SK-N-SH (cell line): ENCODE data around the gene SLC17A3. TPM values are rescaled to one million over a fixed set of nuclear protein-coding genes. Genes with fewer than 3 reads are reported as not detected.

Experiments
- CTCF ChIA-PET: fragments of 300-600, 350-600 bp; formaldehyde crosslinking; extraction: SDS; loops from one replicate; lab custom pipeline; 2021; lab: Yijun Ruan, JAX
- POLR2A ChIA-PET: fragments of 350-600 bp; sonication (Branson Sonifier 250); formaldehyde crosslinking; extraction: SDS; loops from one replicate; lab custom pipeline; 2020; ENCODE audit warnings: antibody characterized with exemption, inconsistent platforms; lab: Yijun Ruan, JAX
- DNase-seq: peaks from one replicate; pipeline ENCODE4 v3.0.0; 2012
- H2AFZ ChIP-seq: fragments of 200-600 bp; sonication (generic); 2 replicates; pipeline ENCODE4 v1.8.1; 2016; ENCODE audit warnings: antibody characterized with exemption, mild to moderate bottlenecking, low read depth
- H3F3A ChIP-seq: fragments of 200-600 bp; sonication (generic); replicated peaks from 2 replicates; pipeline ENCODE3; 2016; ENCODE audit warnings: antibody characterized with exemption, mild to moderate bottlenecking; ENCODE audit not compliant: insufficient read depth
- H3K27ac ChIP-seq, 2 experiments: fragments of 200-500 bp in 1 of 2; fragments of 200-600 bp in 1 of 2; sonication (Bioruptor generic) in 1 of 2; sonication (generic), shearing (Covaris generic) in 1 of 2; 2 replicates each; pipeline versions ENCODE4 v1.5.1 to v1.6.1; 2014 to 2016; ENCODE audit warnings: low read depth in 2 of 2, inconsistent platforms in 1 of 2, low read length in 1 of 2, mild to moderate bottlenecking in 1 of 2, mixed read lengths in 1 of 2
- H3K27me3 ChIP-seq: fragments of 200-600 bp; sonication (generic), shearing (Covaris generic); 2 replicates; pipeline ENCODE4 v1.6.1; 2016; ENCODE audit warnings: mixed run types; ENCODE audit not compliant: insufficient read depth
- H3K36me3 ChIP-seq, 2 experiments: fragments of 200-500 bp in 1 of 2; fragments of 200-600 bp in 1 of 2; sonication (Bioruptor generic) in 1 of 2; sonication (generic) in 1 of 2; replicated peaks in 1 of 2; 2 replicates each; pipeline versions ENCODE3 to v1.5.1; 2014 to 2016; ENCODE audit warnings: low read length in 1 of 2, mild to moderate bottlenecking in 1 of 2; ENCODE audit not compliant: insufficient read depth in 2 of 2, control insufficient read depth in 1 of 2
- H3K4me1 ChIP-seq, 2 experiments: fragments of 200-500 bp in 1 of 2; fragments of 200-600 bp in 1 of 2; sonication (Bioruptor generic) in 1 of 2; sonication (generic), shearing (Covaris generic) in 1 of 2; 2 replicates each; pipeline versions ENCODE4 v1.5.1 to v1.6.1; 2014 to 2016; ENCODE audit warnings: low read depth in 1 of 2, low read length in 1 of 2, mixed run types in 1 of 2; ENCODE audit not compliant: insufficient read depth in 2 of 2, control insufficient read depth in 1 of 2
- H3K4me2 ChIP-seq: fragments of 200-600 bp; sonication (generic), shearing (Covaris generic); 2 replicates; pipeline ENCODE4 v1.6.1; 2017; ENCODE audit warnings: mixed run types
- H3K4me3 ChIP-seq, 2 experiments: fragments of 200-500 bp in 1 of 2; fragments of 200-600 bp in 1 of 2; sonication (Bioruptor generic) in 1 of 2; sonication (generic), shearing (Covaris generic) in 1 of 2; 2 replicates each; pipeline versions ENCODE4 v1.5.1 to v1.8.1; 2014 to 2016; ENCODE audit warnings: low read depth in 2 of 2, inconsistent platforms in 1 of 2, low read length in 1 of 2, mild to moderate bottlenecking in 1 of 2, mixed read lengths in 1 of 2, moderate library complexity in 1 of 2
- H3K79me2 ChIP-seq: fragments of 200-600 bp; sonication (generic); 2 replicates; pipeline ENCODE4 v1.8.1; 2017; ENCODE audit warnings: mild to moderate bottlenecking; ENCODE audit not compliant: insufficient read depth
- H3K9ac ChIP-seq: fragments of 200-600 bp; sonication (generic); 2 replicates; pipeline ENCODE4 v1.6.1; 2017; ENCODE audit warnings: mixed run types
- H3K9me2 ChIP-seq: fragments of 200-600 bp; sonication (generic); 2 replicates; pipeline ENCODE4 v1.6.1; 2017; ENCODE audit warnings: mixed run types
- H3K9me3 ChIP-seq: fragments of 200-600 bp; sonication (generic); 2 replicates; pipeline ENCODE4 v1.6.1; 2017; ENCODE audit warnings: mixed run types, mild to moderate bottlenecking, moderate library complexity
- H4K20me1 ChIP-seq: fragments of 200-600 bp; sonication (generic); 2 replicates; pipeline ENCODE4 v1.6.1; 2017; ENCODE audit warnings: mild to moderate bottlenecking, mixed run types; ENCODE audit not compliant: insufficient read depth
- CHD2 ChIP-seq: fragments of 150-350 bp; IDR thresholded peaks from 2 replicates; pipeline ENCODE4 v1.6.1; 2018; ENCODE audit warnings: low read length; ENCODE audit not compliant: partially characterized antibody
- EZH2phosphoT487 ChIP-seq: fragments of 200-600 bp; sonication (generic); IDR thresholded peaks from 2 replicates; pipeline ENCODE4 v1.6.1; 2017; ENCODE audit warnings: low read depth, mixed run types, mild to moderate bottlenecking, antibody characterized with exemption, moderate library complexity, borderline replicate concordance
- GABPA ChIP-seq: IDR thresholded peaks from 2 replicates; pipeline ENCODE4 v1.4.0; 2012; ENCODE audit warnings: low read depth, mild to moderate bottlenecking
- GATA2 ChIP-seq: sonication (generic); formaldehyde crosslinking; IDR thresholded peaks from 2 replicates; pipeline ENCODE4 v1.5.0; 2020; ENCODE audit warnings: mild to moderate bottlenecking, missing genetic modification reagents
- MXI1 ChIP-seq: IDR thresholded peaks from 2 replicates; pipeline ENCODE4 v1.6.1; 2012; ENCODE audit warnings: mild to moderate bottlenecking, low read depth, low read length, improper control_type of control experiment
- NRF1 ChIP-seq: IDR thresholded peaks from 2 replicates; pipeline ENCODE4 v1.6.1; 2012; ENCODE audit warnings: low read depth, mild to moderate bottlenecking, low read length
- POLR2AphosphoS5 ChIP-seq: IDR thresholded peaks from 2 replicates; pipeline ENCODE4 v1.6.1; 2012; ENCODE audit warnings: low read depth, low read length
- RFX5 ChIP-seq: IDR thresholded peaks from 2 replicates; pipeline ENCODE4 v1.6.1; 2012; ENCODE audit warnings: mild to moderate bottlenecking, improper control_type of control experiment, low read length
- SIN3A ChIP-seq: IDR thresholded peaks from 2 replicates; pipeline ENCODE4 v1.6.1; 2012; ENCODE audit warnings: low read depth, mild to moderate bottlenecking, low read length, moderate library complexity, borderline replicate concordance
- SMC3 ChIP-seq: IDR thresholded peaks from 2 replicates; pipeline ENCODE4 v1.6.1; 2012; ENCODE audit warnings: low read depth, low read length, improper control_type of control experiment
- TCF12 ChIP-seq: IDR thresholded peaks from 2 replicates; pipeline ENCODE4 v1.4.0; 2012
- YY1 ChIP-seq: IDR thresholded peaks from 2 replicates; pipeline ENCODE4 v1.4.0; 2012; ENCODE audit warnings: low read depth, mild to moderate bottlenecking
- WGBS: methylation state at CpG from one replicate; pipeline ENCODE4 v1.1.6; 2017; ENCODE audit warnings: low lambda C conversion rate; 5-methylcytosine and 5-hydroxymethylcytosine counted together
- polyA plus RNA-seq, 3 experiments: library from polyadenylated mRNA; depleted of rRNA; stranded (reverse); fragments of >200 nt; gene quantifications; 2 replicates each; pipeline ENCODE4 v1.2.3, GENCODE V29; 2012
- TF ChIP-seq, protein P1 (sequence below): IDR thresholded peaks from 2 replicates; pipeline ENCODE4; 2012
- TF ChIP-seq, protein P2 (sequence below): fragments of 150-350 bp; IDR thresholded peaks from 2 replicates; pipeline ENCODE4 v1.6.1; 2016; ENCODE audit warnings: mild to moderate bottlenecking, low read depth, low read length

Gene SLC17A3
- polyA plus RNA-seq, 1 of the 3 experiments (the other 2 are of a cell fraction), result not detected

DNA sequence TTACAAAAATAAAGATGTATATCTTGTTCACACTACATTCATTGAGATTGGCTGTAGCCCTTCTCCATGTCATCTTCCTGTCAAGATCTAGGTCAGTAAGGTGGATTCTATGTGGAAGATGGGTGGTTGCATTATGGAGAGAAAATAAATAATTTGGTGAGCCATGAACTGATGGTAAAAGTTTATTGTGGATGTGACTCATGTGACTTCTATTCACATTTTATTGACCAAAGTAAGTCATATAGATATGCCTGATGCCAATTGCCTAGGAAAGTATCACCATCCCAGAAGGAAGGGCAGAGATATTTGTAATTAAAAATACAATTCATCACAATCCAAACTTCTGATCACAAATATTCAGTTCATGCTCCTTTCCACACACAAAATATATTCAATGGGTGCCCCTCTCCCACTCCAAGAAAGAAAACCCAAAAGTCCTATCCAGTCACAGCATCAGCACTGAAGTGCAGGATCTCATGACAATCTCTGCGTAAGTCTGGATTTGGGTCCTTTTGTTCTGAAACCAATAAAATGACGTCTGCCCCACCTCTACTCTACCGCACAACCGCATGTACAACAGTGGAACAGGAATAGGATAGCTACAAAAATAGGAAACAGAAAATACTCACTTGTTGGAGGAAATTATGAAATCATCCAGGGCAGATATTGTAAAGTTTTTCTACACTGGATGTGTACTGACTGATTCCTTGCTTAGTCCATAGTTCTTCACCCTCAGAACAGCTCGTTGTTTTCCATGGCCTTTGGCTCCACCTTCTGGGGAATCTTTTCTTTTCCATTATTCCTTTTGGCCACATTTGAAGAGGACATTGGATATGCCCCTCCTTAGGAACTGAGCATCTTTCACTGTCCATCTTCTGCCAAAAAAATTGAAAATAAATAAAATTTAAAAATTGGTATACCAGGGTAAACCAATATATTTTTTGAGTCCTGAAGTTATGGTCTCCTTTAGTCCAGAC is 16.1 kb upstream of the SLC17A3 start (continued):
- TF ChIP-seq NRF1 (no peak), GATA2 (no peak), MXI1 (no peak), GABPA (no peak), YY1 (no peak), SIN3A (no peak), CHD2 (no peak), TCF12 (no peak), RFX5 (no peak)
- TF ChIP-seq, protein P1, sequence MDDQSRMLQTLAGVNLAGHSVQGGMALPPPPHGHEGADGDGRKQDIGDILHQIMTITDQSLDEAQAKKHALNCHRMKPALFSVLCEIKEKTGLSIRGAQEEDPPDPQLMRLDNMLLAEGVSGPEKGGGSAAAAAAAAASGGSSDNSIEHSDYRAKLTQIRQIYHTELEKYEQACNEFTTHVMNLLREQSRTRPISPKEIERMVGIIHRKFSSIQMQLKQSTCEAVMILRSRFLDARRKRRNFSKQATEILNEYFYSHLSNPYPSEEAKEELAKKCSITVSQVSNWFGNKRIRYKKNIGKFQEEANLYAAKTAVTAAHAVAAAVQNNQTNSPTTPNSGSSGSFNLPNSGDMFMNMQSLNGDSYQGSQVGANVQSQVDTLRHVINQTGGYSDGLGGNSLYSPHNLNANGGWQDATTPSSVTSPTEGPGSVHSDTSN, result no peak
- TF ChIP-seq, protein P2, sequence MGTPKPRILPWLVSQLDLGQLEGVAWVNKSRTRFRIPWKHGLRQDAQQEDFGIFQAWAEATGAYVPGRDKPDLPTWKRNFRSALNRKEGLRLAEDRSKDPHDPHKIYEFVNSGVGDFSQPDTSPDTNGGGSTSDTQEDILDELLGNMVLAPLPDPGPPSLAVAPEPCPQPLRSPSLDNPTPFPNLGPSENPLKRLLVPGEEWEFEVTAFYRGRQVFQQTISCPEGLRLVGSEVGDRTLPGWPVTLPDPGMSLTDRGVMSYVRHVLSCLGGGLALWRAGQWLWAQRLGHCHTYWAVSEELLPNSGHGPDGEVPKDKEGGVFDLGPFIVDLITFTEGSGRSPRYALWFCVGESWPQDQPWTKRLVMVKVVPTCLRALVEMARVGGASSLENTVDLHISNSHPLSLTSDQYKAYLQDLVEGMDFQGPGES, result no peak

DNA sequence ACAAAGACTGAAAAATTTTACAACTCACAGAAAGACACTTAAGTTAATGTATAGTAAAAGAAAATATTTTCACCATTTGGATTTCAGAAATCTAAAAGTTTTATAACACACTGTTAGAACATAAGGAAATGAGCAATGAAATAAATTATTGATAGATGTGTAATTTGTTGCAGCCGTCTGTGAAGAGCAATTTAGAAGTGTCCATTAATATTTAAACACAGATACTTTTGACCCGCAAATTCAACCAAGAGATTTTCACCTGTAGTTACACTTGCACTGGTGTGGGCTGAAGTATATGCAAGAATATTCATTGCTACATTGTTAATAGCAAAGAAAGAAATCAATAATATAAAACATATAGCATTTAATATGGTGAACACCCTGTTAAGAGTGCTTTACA is 14.6 kb upstream of the SLC17A3 start:
- H3F3A ChIP-seq, result no peaks in the 10 kb centered on the region
- no peak overlapping the region for H3K27ac ChIP-seq
- H3K79me2 ChIP-seq, result no peaks in the 10 kb centered on the region
- H3K27me3 ChIP-seq, result no peaks in the 10 kb centered on the region
- POLR2A ChIA-PET, result no interaction called here
- no peaks in the 10 kb centered on the region for H3K4me1 ChIP-seq
- no peaks in the 10 kb centered on the region for H3K36me3 ChIP-seq
- no peak overlapping the region for H2AFZ ChIP-seq
- no peaks in the 10 kb centered on the region for H3K9me2 ChIP-seq
- DNase-seq, result no peak
- H4K20me1 ChIP-seq, result no peaks in the 10 kb centered on the region
- H3K4me2 ChIP-seq, result no peak overlapping the region
- WGBS, result 59% methylated on average over 2 of the region's 2 CpGs
- H3K4me3 ChIP-seq, result no peak overlapping the region
- no peak for TF ChIP-seq EZH2phosphoT487
- TF ChIP-seq YY1, result no peak
- TF ChIP-seq SMC3, result no peak
- no peak for TF ChIP-seq POLR2AphosphoS5
- TF ChIP-seq GABPA, result no peak
- H3K9ac ChIP-seq, result no peak overlapping the region
- CTCF ChIA-PET, result interaction anchor here (0.8 to 3.8 kb wide), 2 partner anchors 169 to 609 kb away, joined by 3 to 19 read pairs; partner anchors contain the start of gene CARMIL1
- H3K9me3 ChIP-seq, result no peaks in the 10 kb centered on the region
